ENCODE data around the gene NMT1. TPM values are rescaled to one million over a fixed set of nuclear protein-coding genes. Genes with fewer than 3 reads are reported as not detected.

Gene NMT1
- total RNA-seq, 1 donor from 2014 or later, result 75.8 TPM

DNA sequence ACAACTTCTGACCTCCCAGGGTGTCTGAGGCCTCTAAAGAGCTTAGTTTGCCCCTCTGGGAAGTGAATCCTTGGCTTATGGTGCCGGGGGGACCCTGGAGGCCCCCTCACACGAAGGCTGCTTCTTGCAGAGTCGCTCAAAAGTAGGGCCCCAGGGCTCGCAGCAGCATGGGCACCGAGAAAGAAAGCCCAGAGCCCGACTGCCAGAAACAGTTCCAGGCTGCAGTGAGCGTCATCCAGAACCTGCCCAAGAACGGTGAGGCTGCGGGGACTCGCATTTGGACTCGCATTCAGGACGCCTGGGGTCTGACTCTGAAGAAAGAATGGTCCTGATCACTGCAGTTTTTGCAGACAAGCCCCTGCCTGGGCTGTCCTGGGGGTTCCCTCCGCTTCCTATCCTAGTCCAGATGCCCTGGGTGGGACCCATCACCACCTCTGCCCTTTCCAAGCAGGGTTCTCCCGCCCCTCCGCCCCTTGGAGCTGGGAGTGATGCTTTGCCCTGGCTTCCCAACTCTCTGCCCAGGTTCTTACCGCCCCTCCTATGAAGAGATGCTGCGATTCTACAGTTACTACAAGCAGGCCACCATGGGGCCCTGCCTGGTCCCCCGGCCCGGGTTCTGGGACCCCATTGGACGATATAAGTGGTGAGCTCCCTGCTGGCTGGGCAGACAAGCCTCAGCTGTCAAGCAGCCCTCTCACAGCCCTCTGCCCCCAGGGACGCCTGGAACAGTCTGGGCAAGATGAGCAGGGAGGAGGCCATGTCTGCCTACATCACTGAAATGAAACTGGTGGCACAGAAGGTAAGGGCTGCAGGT lies 75.1 kb downstream of the NMT1 start:
- no peak for DNase-seq

- DNase-seq, result no peak
Measured at GRCh38 chr17:45136846-45137560, 75.9 kb downstream of the NMT1 start.

- DNase-seq, result no peak
Measured at GRCh38 chr17:45137561-45138305, 76.6 kb downstream of the NMT1 start.

- no peak for DNase-seq
Measured at GRCh38 chr17:45138911-45139532, 77.9 kb downstream of the NMT1 start.

- DNase-seq, result no peak
Measured at GRCh38 chr17:45139533-45139920, 78.4 kb downstream of the NMT1 start.

GRCh38 chr17:45143094-45143670 lies 82.1 kb downstream of the NMT1 start:
- DNase-seq, result no peak

DNA sequence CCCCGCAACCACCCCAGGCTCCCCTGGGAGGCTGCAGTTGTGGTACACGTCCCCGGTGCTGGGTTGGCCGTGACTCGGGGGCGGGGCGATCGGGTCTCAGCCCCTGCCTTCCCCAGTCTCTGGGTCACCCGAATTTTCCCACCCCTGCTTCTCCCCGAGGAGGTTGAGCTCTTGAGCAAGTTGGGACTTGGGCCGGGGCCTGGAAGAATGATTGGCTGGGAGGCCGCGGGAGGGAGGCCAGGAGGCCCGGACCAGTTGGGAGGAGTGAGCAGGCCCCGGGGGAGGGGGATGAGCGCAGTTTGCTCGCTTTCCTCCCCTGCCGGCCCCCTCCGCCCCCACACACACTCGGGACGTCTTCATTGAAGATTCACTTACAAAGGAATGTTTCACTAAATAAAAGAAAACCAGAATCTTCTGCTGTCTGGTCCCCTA lies 82.7 kb downstream of the NMT1 start:
- peak; percentile 91 for DNase-seq

GRCh38 chr17:45144199-45145034 lies 83.3 kb downstream of the NMT1 start:
- peak; percentile 72 for DNase-seq

DNA sequence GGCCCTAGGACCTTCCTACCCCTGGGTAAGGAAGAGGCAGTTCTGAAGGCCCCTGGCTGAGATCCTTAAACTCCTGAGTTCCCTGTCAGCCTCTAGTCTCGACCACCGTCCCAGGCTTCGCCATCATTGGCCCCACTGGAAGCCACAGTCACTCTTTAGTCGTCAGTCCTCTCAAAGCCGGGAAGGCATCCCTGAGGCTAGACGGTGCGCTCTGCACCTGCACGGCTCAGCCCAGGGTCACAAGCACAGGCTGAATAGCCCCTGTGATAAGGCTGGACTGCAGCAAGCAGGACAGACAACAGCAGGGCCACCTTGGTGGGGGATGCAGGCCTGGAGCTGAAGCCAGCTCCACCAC lies 83.9 kb downstream of the NMT1 start:
- DNase-seq, result no peak

DNA sequence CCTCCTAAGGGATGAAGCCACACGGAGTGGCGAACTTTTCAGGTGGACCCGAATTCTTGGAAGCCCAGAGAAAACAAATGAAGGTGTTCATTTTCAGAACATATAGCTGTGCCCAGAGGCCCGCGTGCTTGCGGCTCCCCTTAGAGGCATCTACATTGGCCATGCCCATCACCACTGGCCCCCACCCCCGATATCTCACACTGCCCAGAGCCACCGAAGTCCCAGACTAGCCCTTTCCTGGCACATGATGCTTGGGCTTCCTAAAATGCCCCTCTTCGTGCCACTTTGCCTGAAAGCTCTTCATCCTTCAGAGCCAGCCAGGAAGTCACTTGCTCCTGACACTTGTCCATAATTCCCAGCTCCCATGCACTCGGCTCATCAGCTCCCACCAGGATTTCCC lies 85.0 kb downstream of the NMT1 start:
- no peak for DNase-seq

DNA sequence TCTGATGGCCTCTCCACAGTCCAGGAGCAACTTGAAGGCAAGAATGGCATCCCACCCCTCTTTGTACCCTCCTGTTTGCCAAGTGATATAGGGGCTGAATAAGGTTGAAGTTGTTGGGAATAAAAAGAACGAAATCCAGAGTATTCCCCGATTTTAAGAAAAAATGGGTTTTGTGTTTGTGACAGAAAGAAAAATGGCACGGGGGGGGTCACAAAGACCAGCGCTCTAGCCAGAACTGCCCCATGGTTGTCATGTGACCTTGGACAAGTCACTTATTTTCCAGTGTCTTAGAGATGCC lies 85.4 kb downstream of the NMT1 start:
- DNase-seq, result no peak

- DNase-seq, result peak; percentile 90
Measured at GRCh38 chr17:45146890-45147580, 85.9 kb downstream of the NMT1 start.

GRCh38 chr17:45147581-45148182 lies 86.6 kb downstream of the NMT1 start:
- peak; percentile 98 for DNase-seq

DNA sequence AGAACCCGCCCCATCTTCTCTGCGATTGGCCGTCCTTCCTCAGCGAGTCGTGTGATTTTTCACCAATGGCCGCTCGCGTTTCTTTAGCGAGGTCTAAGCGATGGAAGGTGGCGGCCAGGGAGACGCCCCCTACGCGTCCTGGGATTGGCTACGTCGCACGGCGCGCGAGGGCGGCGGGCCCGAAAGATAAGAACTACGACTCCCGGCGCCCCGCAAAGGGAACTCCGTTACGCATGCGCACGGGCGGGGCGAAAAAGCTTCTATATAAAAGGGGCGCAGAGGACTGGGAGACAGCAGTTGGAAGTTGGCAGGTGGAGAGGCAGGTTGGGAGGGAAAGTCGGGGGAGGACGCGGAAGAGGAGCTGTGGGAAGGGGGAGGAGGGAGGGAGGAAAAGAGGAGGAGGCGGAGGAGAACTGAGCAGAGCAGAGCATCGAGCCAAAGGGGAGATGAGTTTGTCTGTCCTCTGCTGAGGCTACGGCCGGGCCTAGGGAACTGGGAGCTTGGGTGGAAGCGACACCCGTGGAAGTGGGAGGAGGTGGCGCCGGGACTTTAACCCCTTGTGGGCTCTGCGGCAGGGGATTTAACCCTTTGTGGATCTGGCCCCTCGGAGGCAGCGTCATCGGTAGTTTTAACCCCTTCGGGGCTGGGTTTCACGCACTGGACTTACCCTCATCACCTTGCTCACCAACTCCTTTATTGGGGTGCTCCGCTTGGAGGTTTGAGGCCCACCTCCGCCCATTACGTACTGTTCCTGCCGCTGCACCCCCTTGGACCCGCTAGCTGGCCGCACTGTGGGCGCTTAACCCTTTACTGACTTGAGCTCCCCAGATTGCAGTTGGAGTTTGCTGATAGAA lies 87.3 kb downstream of the NMT1 start, which contains the start of gene HEXIM1:
Gene HEXIM1 (plus strand): TSS at position 293 of the 854 bp plus-strand sequence. CDS start 716 bp downstream, outside the sequence.
- peak; percentile 100 for DNase-seq

DNA sequence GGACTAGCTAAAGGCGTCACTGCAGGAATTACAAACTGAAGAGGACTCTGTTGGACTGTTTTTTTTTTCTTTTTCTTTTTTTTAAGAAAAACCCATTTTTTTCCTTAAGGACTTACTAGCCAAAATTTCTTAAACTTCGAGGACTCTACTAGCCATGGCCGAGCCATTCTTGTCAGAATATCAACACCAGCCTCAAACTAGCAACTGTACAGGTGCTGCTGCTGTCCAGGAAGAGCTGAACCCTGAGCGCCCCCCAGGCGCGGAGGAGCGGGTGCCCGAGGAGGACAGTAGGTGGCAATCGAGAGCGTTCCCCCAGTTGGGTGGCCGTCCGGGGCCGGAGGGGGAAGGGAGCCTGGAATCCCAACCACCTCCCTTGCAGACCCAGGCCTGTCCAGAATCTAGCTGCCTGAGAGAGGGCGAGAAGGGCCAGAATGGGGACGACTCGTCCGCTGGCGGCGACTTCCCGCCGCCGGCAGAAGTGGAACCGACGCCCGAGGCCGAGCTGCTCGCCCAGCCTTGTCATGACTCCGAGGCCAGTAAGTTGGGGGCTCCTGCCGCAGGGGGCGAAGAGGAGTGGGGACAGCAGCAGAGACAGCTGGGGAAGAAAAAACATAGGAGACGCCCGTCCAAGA lies 88.0 kb downstream of the NMT1 start:
- peak; percentile 97 for DNase-seq

DNA sequence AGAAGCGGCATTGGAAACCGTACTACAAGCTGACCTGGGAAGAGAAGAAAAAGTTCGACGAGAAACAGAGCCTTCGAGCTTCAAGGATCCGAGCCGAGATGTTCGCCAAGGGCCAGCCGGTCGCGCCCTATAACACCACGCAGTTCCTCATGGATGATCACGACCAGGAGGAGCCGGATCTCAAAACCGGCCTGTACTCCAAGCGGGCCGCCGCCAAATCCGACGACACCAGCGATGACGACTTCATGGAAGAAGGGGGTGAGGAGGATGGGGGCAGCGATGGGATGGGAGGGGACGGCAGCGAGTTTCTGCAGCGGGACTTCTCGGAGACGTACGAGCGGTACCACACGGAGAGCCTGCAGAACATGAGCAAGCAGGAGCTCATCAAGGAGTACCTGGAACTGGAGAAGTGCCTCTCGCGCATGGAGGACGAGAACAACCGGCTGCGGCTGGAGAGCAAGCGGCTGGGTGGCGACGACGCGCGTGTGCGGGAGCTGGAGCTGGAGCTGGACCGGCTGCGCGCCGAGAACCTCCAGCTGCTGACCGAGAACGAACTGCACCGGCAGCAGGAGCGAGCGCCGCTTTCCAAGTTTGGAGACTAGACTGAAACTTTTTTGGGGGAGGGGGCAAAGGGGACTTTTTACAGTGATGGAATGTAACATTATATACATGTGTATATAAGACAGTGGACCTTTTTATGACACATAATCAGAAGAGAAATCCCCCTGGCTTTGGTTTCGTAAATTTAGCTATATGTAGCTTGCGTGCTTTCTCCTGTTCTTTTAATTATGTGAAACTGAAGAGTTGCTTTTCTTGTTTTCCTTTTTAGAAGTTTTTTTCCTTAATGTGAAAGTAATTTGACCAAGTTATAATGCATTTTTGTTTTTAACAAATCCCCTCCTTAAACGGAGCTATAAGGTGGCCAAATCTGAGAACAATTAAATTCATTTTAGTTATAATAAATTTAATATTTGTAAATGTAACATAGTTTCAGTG lies 88.8 kb downstream of the NMT1 start:
- DNase-seq, result peak; percentile 83
